Measurements from ENCODE around the gene KANK3. TPM values are rescaled to one million over a fixed set of nuclear protein-coding genes. Genes with fewer than 3 reads are reported as not detected.

KANK3 gene
- total and polyA plus RNA-seq, 9 of the 15 experiments (the other 6 are each of a cell fraction or from before 2014, with no cell fraction given) = 0.03 to 0.40 (median 0.08) TPM; not detected in 6

GRCh38 chr19:8307965-8308866, 34.8 kb downstream of the KANK3 start, which contains the start of gene CD320 (continued):
- TF ChIP-seq TCF7 (IDR thresholded peaks at IDR 0.05; ENCODE audit: borderline replicate concordance) (0 out of 2 replicates have a peak, but pooled peaks have one; percentile 33), ZNF408 (CRISPR knock-in tag; IDR thresholded peaks at IDR 0.05; ENCODE audit: low read depth) (no peak), PRMT5 (CRISPR knock-in tag; IDR thresholded peaks at IDR 0.05) (no peak), SAFB2 (IDR thresholded peaks at IDR 0.05; ENCODE audit: borderline replicate concordance, low read depth, low read length, severe bottlenecking) (no peak), NCOR1 (IDR thresholded peaks at IDR 0.05) (no peak), ZBTB12 (CRISPR knock-in tag; IDR thresholded peaks at IDR 0.05) (peak; percentile 30; the same call in 1 of the 2 replicates), STAT5A (IDR thresholded peaks at IDR 0.05; ENCODE audit: borderline replicate concordance, low read length) (no peak), CHAMP1 (IDR thresholded peaks at IDR 0.05) (no peak), CTCF (IDR thresholded peaks at IDR 0.05 in 2 of 3, conservative IDR thresholded peaks at IDR 0.05 in 1 of 3; ENCODE audit: insufficient read depth in 2 of 3, low read depth in 1 of 3, low read length in 3 of 3) (peak in 1 of 3 experiments; percentile 14; a peak in 1 of 6 replicates), IRF9 (tag; IDR thresholded peaks at IDR 0.05) (no peak), KDM4B (IDR thresholded peaks at IDR 0.05; ENCODE audit: borderline replicate concordance in 2 of 2, low read depth in 1 of 2) (no peak), TOE1 (IDR thresholded peaks at IDR 0.05; ENCODE audit: borderline replicate concordance) (peak; percentile 90), TOE1 (CRISPR knock-in tag; IDR thresholded peaks at IDR 0.05; ENCODE audit: borderline replicate concordance, low read depth) (peak; percentile 93), FOXK2 (conservative IDR thresholded peaks at IDR 0.05 in 1 of 2, IDR thresholded peaks at IDR 0.05 in 1 of 2; ENCODE audit: low read depth in 2 of 2) (peak in 1 of 2 experiments; percentile 66; a peak in 1 of 4 replicates), CHD2 (IDR thresholded peaks at IDR 0.05; ENCODE audit: low read depth, low read length) (peak; percentile 93), THRB (CRISPR knock-in tag; conservative IDR thresholded peaks at IDR 0.05) (0 out of 2 replicates have a peak, but pooled peaks have one; percentile 44), POLR2A (conservative IDR thresholded peaks at IDR 0.05) (peak; percentile 90)

Data from K562 (cell line).